A549 treated with AZD9567 at 1 μM for 4 hours (cell line): ENCODE measurements around the gene HAPLN3. TPM values are rescaled to one million over a fixed set of nuclear protein-coding genes. Genes with fewer than 3 reads are reported as not detected.

Experiments used
- total RNA-seq: library from RNA; stranded (reverse); fragments of 200-300 nt; extraction: Qiagen RNA extraction; gene quantifications from 5 replicates; pipeline ENCODE4 v1.2.3, GENCODE V29; 2022; ENCODE audit not compliant: insufficient read depth

The HAPLN3 gene, protein sequence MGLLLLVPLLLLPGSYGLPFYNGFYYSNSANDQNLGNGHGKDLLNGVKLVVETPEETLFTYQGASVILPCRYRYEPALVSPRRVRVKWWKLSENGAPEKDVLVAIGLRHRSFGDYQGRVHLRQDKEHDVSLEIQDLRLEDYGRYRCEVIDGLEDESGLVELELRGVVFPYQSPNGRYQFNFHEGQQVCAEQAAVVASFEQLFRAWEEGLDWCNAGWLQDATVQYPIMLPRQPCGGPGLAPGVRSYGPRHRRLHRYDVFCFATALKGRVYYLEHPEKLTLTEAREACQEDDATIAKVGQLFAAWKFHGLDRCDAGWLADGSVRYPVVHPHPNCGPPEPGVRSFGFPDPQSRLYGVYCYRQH
- total RNA-seq, result 19.6 to 26.6 TPM (median 26.4 TPM) in 5 replicates

DNA sequence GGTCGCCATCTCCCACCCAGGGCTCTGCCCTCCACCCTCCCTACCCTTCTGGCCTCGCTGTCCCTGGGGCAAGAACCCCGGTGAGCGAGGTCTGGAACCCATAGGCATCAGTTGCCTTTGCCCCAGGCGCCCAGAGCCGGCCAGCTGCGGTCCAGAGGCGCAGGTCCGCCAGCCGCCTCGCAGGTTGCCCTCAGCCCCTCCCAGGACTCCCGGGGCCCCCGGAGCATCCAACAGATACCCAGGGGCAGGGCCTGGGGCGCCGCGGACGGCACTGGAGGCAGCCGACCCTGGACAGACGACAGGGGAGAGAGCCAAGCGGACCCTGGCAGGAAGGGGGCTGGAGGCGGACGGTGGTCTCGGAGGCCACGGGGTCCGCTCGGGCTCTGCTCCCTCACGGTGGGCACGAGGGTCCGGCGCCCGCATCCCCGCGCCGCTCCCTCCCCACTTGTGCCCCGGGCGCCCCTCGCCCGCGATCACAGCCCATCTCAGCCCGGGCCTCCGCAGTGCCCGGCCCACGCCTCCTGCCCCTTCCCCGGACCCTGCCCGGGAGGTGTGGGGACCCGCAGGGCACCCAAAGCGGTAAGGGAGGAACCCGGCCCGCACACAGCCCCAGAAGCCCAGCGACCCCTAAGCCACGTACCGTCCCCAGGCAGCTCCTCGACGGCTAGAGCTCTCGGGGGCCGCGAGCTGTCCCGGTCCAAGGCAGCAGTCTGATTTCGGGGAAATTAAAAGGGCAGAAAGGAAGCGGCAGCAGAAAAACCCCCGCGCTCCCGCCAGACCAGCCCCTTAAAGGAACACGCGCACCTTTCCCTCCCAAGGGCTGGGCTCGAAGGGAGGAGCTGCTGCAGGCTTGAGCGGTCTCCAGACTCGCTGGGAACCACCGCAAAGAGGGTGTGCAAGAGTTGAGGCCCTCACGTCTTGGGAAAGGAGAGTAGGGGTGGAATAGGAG lies at the start of gene HAPLN3:
TSS of gene HAPLN3 (minus strand) at position 726 of the 949 bp plus-strand sequence. CDS start 8,246 bp downstream, outside the sequence.

DNA sequence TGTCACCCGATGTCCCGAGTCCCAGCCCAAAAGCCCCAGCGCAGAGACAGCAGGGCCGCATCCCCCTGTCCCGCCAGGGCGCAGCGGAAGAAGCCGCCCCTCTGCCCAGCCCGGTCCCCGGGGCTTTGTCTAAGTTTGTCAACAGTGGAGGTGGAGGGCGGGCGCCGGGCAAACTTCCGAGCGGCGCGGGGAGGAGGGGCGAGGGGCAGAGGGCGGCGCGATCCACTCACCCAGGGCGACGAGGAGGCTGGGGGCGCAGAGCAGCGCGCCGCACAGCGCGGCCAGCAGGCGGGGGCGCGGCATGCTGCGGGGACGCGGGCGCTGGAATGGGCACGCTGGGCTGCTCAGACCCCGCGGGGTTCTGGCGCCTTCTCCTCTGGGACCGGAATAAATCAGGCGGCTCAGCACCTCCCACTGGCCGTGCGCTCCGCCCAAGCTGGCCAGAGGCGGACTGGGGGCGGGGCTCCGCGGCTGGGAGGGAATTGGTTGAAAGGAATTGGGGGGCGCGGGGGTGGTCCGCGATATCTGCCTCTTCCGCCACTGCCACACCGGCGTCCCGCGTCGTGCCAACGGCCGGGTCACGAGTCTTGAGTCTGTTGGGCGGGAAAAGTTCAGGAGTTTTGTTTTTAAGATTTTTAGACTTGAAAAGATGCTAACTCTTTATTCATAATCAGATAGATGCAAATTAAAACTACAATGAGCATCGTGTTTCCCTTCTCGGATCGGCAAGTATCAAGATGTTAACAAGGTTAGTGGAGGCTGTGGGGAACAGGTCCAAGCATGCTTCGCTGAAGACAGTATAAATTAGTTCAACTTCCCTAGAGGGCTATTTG lies 17.9 kb upstream of the HAPLN3 start, which contains the start of gene MFGE8:
TSS of gene MFGE8 (minus strand) at position 363 of the 833 bp plus-strand sequence. CDS start at position 303, 60 bp downstream.

Other genes starting within 250 kb of the HAPLN3 start
- gene ACAN, start 92.1 kb downstream of the HAPLN3 start, total RNA-seq, result 0.42 to 0.59 TPM (median 0.45 TPM) in 5 replicates
- 315 to 348 TPM (median 326 TPM) in 5 replicates for gene MFGE8, start 17.8 kb upstream of the HAPLN3 start, total RNA-seq
- 92.8 to 145 TPM (median 129 TPM) in 5 replicates for gene ABHD2, start 192.9 kb upstream of the HAPLN3 start, total RNA-seq